Adrenal gland (tissue), 5 donors: ENCODE measurements around the gene PHC3.

ENCODE experiments used
- POLR2A ChIP-seq, 2 donors: fragments of 450-650 bp; IDR thresholded peaks; one replicate each; pipeline ENCODE4 v1.6.1; 2017; ENCODE audit warnings: antibody characterized with exemption in 2 of 2, mild to moderate bottlenecking in 2 of 2, moderate library complexity in 1 of 2
- TF ChIP-seq, protein P1 (sequence below), 6 experiments: fragments of 450-650 bp in 4 of 6; fragments of 200-600 bp in 2 of 6; sonication (generic) in 1 of 6; IDR thresholded peaks; 1 replicate in 5 of 6; 2 replicates in 1 of 6; pipeline versions ENCODE4 v1.5.1 to v1.8.0; 2016 to 2021; ENCODE audit warnings: antibody characterized with exemption in 6 of 6, mild to moderate bottlenecking in 2 of 6, moderate library complexity in 1 of 6
- donor health status: DM: no; HTN: no; CAD: no.

DNA sequence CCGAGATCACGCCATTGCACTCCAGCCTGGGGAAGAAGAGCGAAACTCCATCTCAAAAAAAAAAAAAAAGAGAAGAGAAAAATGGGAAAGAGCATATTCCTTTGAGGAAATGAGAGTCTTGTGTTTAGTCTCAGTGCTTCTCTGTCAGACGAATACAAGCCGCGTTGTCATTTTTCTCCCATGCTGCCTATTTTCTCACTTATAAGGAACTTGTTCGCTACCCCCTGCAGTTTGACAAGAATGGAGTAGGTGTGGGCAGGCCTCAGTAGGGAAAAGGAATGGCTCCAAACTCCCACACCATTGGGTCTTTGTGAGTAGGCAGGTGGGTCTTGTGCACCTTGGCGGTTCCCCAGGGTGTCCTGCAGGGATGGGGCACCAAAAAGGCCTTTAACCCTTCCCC, 137.3 kb downstream of the PHC3 start:
- TF ChIP-seq POLR2A (IDR thresholded peaks at IDR 0.05) = no peak
- TF ChIP-seq, protein P1, sequence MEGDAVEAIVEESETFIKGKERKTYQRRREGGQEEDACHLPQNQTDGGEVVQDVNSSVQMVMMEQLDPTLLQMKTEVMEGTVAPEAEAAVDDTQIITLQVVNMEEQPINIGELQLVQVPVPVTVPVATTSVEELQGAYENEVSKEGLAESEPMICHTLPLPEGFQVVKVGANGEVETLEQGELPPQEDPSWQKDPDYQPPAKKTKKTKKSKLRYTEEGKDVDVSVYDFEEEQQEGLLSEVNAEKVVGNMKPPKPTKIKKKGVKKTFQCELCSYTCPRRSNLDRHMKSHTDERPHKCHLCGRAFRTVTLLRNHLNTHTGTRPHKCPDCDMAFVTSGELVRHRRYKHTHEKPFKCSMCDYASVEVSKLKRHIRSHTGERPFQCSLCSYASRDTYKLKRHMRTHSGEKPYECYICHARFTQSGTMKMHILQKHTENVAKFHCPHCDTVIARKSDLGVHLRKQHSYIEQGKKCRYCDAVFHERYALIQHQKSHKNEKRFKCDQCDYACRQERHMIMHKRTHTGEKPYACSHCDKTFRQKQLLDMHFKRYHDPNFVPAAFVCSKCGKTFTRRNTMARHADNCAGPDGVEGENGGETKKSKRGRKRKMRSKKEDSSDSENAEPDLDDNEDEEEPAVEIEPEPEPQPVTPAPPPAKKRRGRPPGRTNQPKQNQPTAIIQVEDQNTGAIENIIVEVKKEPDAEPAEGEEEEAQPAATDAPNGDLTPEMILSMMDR (IDR thresholded peaks at IDR 0.05) = no peak
